HG02840 (cell line): ENCODE measurements around the gene RBMS1.
"Not testable (repeated sequence)": the region's sequence is repeated elsewhere in the genome, so short reads cannot be mapped to it uniquely, and the experiment has no call there.

Experiments
- ATAC-seq: cut with Tn5 transposase; IDR thresholded peaks from one replicate; pipeline ENCODE4 v1.9.1; 2021; ENCODE audit warnings: mild to moderate bottlenecking, moderate library complexity, moderate number of reproducible peaks; ENCODE audit not compliant: unreplicated experiment, low FRiP score

Gene RBMS1

DNA sequence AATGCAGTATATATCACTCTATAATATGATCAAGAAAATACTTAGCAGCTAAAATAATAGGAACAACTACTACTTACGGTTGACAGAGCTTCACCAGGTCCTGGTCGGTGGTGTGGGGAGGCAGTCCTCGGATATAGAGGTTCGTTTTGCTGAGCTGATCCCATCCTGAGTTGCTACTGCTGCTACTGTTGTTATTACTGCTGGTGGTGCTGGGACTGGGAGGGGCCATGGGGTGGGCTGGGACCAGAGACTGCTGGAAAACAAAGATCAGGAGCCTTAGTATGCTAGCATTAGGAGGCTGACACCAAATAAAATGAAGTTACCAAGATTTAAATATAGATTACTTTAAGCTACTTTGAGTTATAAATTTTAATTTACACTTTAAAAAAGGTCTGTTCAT is 126.5 kb downstream of the RBMS1 start:
- not testable (repeated sequence) for ATAC-seq

DNA sequence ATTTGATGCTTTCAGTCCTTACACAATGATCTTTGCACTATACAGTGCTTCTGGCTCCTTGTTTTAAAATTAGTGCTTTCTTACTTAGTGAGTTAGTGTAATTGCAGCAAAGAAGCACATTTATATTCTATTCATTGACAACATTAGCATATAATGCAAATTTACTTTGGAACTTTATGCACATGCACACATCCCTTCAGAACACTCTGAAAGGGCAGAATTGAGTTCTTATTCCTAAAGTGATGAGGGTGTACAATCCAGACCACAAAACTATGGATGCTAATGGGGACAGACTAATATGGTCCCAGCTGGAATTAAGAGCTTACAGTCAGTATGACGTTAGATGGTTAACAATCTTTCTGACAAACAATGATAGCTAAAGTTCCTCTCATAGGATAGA is 127.1 kb downstream of the RBMS1 start:
- no peak for ATAC-seq

DNA sequence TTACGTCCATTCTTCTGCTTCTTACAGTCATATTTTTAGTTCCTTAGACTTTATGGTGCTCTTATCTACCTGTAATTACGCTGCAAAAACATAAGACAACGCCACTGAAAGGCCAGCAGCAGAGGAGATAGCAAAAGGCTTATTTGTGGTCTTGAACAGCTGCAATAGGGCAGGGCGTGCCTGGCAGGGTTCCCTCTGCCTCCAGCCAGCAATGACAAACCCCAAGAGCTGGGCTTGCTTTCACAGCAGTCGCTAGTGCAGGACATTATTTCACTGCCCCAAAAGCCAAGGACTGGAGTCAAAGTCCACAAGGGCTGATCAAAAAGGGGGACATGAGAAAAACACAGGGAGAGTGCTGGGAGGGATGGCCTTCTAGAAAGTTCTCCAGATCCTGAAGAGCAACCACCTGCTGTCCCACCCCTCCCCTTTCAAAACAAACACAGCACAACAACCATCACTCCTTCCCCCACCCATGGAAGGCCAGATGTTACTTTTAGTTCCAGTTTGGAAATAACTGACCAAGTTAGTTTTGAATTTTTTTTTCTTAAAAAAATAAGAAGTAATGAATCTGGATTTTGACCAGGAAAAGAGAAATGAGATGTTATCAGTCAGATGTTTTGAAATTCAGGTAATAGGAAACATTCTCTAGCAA is 127.8 kb downstream of the RBMS1 start:
- ATAC-seq = no peak

DNA sequence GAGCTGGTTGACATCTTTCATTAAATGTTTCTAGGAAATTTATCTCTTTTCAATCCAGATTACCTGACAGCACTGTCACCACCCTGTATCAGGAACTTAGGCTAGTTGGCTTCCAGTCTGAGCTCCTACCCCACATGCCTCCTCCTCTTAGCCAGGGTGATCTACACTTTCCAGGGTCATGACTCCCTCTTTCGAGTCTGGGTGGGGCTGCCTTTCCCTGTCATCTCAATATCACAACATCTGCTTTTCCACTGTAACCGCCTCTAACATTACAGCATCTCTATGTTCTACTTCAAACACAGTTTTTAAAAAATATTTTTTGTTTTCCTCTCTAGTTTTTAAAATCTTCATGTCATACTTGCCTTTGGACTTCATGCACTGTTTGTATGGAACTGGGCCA is 129.2 kb downstream of the RBMS1 start:
- ATAC-seq = no peak

DNA sequence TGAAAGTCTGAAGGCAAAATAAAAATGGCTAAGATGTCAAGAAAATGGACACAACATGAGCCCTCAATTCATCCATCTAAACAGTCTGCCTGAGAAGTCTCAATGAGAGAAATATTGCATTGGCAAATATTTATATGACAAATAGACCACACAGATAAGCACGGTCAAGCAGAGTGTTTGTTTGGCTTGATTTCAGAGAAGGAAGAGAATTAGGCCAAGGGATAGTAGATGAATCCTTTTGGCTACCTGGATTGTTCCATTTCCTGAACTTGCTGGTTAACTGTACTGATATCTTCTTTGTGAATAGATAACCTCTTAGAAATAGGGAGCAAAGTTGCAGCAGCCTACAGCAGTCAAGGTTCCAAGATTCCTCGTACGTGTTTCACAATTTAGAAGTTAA is 129.6 kb downstream of the RBMS1 start:
- no peak for ATAC-seq

DNA sequence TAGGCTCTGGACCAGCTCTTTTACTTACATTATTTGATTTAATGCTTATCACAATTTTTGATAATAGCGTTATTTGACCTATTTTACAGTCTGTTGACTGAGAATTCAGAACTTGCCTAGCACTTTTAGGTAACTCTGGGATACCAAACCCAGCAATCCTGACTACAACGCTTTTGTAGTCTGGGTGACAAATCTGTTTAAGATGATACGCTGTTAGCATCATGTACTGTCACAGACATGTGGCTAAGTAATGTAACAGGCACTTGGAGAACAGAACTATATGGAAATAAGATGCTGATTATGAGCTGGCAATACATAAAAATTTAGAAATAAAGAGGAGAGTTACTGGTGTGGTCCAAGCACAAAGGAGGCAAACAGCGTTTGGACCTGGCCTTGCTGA is 130.6 kb downstream of the RBMS1 start:
- ATAC-seq = no peak

DNA sequence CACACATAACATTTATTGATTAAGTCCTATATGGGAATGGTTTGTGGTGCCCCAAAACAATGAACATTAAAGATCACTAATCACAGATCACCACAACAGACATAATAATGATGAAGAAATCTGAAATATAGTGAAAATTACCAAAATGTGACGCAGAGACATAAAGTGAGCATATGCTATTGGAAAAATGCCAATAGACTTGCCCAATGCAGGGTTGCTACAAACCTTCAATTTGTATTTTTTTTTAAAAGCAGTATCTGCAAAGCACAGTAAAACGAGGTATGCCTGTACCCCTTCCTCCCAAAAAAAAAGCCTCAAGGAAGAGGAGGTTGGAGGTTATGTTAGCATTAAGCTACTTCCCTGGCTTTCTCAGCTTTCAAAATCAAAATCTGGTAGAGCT is 131.1 kb downstream of the RBMS1 start:
- ATAC-seq = no peak

DNA sequence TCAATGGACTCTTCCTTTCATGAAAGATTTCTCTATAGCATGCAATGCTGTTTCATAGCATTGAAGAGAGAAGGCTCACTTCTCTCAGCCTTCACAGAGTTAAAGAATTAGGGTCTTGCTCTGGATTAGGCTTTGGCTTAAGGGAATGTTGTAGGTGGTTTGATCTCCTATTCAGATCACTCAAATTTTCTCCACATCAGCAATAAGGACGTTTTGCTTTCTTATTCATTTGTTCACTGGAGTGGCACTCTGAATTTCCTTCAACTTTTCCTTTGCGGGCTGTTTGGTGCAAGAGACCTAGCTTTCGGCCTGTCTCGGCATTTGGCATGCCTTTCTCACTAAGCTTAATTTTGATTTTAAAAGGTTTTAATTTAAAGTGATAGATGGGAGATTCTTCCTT is 131.6 kb downstream of the RBMS1 start:
- ATAC-seq = no peak

DNA sequence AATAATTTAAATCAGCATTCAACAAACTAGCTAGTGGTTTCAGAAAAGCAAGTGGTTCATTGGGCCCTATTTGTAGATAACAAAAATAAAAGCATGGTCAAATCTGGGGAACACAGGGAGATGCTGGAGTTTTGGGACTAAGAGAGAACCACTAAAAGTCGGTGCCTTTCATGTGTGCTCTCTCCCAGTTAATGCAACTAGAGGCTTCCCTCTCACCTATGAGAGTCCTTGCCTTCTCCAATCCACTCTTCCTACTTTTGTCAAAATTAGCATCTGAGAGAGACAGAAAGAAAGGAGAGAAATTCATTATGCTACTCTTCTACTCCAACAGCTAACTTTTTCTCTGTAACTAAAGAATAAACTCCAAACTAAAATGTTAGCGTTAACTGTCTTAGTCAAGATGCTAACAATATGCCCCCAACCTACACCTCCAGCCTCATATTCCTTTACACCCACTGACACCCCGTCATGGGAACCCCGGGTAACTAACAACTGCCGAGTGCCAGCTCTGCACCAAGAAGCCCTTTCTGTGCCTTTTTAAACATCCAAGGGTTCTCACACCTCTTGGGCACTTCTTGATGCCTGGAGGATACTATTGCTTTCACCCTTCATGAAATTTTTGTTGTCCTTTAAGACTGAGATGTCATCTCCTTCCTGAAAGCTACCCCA is 133.4 kb downstream of the RBMS1 start:
- no peak for ATAC-seq

DNA sequence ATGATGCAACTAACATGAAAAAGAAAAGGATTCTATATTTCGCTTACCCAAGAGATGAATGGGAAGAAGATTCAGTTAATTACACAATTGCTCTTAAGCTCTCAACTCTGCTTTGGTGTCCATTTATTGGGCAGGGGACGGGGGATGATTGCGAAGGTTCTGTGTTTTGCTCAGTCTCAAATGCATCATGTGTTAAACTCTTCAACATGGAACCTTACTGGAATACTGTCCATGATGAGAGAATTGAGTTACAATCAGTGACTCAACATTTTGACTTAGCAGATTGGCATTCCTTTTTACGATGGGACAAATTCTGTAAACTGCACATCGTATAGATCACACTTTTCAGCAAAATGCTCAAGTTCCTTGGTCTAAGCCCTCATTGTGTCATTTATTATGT is 135.6 kb downstream of the RBMS1 start:
- ATAC-seq = no peak

DNA sequence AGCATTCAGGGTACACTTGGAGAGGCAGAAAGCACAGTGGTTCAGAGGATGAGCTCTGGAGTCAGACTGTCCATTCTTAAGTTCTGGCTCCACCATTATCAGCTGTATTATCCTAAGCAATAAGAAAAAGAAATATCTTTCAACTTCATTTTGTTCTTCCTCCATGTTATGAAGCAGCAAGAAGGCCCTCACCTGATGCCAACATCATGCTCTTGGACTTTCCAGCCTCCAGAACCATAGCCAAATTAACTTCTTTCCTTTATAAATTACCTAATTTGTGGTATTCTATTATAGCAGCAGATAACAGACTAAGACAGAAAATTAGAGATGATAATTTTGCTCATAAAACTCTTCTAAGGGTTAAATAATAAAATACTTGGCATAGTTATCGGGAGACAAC is 137.1 kb downstream of the RBMS1 start:
- no peak for ATAC-seq

DNA sequence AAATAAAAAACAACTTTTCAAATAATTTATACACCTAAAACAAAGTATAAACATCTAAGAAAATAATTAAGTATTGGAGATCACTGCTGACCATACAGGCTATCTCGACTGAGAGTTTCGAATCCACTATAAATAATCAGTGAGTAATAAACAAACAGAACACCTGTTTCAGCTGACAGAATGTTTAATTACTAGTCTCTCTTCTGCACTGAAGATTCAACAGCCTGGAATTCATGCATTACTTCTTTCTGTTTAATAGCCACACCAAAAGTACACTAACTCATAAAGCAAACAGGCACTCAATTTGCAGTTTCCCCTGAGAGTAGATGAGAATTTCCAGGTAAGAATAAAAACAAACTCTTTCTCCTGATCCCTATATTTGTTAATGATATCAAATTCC is 138.5 kb downstream of the RBMS1 start:
- no peak for ATAC-seq

DNA sequence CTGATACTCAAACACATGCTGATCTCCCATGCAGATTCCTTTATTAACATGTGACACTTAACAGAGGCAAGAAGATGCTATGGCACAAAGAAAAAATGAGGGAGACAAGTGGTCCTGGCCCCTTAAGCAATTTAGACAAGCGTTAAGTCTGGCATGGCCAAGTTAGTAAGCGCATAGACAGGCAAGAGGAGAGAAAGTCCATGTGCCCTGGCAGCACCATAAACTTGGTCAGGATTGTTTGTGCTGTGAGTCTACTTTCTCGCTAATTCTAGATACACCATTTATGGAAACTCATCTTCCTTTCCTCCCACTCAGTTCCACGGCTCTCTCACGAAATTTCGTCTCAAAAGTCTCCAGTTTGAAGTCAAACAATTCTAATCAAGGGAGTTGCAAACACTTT is 138.9 kb downstream of the RBMS1 start:
- ATAC-seq = no peak

DNA sequence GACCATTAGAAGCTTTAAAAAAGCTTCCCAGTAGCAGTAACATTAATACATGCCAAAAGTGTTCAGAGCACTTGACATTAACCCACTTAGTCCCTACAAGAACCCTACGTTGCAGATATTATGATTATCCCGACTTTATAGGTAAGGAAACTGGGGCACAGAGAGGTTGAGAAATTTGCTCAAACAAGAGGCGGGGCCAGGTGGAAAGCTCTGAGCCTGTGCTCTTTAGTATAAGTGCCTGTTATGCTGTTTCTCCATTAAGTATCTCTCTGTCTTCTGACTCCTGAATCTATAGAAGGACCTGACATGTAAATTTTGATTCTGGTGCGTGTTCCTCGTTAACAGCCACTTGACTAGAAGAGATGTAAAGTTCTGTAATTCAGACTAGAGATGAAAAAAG is 139.8 kb downstream of the RBMS1 start:
- no peak for ATAC-seq

DNA sequence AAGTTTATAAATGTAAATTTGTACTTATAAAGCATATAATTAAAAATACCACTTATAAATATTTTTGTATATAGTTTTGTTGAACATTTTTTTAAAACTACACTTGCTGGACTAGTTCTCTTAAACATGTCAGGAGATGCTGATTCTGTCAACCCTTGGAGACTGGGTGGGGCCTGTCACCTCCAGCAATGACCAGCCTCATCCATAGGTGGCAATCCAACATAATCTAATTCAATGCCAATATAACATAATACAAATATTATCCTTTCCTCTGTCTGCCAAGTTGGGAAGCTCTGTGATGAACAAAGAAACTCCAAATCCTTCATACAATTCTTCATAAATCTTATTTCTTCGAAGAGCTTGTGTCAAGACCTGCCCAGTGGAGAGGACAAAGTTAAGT is 140.4 kb downstream of the RBMS1 start:
- no peak for ATAC-seq

DNA sequence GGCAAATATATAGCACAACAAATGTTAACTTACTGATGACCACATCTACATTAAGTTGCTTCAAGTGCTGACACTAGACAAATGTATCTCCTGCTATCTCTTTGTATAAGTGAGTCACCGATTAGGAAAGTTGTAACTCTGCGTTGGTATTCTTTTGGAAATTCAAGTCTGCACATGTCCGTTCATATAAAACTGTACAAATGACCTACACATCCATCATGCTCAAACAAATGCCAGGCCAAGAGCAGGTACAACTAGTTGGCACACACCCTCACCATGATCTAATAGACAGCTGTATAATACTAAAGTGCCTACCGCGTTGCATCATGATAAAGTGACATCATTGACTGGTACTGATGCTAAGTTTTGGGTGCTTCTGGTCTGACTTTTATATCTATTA is 141.1 kb downstream of the RBMS1 start:
- ATAC-seq = no peak

DNA sequence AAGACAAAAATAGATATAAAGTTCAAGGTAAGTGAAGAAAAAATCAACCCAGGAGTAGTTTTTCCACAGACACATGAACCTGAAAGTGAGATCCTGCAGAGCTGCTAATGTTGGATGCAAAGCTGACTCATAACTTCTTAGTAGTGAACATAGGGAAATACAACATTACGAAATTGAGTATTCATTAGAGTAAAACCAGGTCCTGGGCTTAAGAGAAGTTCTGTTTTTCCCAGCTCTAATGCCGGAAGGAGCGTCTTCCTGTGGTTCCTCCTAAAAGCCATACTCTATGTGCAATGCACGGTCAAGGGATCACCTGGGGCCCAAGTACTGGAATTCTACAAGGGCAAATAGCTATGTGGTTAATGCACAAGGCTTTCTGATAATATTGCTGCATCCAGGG is 141.7 kb downstream of the RBMS1 start:
- ATAC-seq = no peak

DNA sequence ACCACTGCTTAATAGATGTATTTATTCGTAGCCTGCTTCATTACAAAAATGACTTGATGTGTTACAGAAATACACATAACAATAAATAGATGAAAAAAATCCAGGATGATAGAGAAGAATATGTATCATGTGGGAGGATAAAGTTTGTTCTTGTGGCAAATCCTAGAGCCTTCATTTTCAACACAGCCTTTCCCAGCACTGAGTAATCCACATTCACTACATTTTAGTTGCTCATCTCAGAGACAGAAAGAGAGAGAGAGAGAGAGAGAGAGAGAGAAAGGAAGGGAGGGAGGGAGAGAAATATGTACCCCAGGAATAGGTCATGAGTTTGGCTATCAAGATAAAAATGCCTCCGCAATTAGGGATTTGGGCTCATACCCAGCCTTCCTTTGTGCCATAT is 144.3 kb downstream of the RBMS1 start:
- ATAC-seq = no peak

DNA sequence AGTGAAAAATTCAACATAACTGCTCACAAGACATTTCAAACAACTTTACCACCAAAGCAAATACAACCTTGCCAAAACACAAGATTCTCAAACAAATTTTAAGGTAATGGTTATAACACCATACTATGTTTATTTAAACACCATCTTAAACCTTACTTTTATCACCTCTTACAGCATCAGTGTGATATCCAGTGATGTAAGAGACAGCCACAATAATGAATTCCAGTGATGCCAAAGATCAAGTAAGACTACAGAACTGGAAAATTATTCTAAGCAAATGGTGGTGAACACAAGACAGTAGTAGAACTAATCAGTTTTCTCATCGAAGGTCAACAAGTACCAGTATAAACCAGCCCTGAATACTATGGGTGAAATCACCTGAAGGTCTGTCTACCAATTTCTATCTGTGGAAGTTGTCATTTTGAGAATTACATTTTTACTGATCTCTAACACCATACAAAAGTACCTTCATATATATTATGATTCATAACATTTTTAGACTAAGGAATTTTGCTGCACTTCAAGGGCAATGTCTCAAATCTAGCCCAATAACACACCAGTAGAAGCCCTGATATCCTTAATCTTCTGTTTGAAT is 146.2 kb downstream of the RBMS1 start:
- ATAC-seq = no peak

DNA sequence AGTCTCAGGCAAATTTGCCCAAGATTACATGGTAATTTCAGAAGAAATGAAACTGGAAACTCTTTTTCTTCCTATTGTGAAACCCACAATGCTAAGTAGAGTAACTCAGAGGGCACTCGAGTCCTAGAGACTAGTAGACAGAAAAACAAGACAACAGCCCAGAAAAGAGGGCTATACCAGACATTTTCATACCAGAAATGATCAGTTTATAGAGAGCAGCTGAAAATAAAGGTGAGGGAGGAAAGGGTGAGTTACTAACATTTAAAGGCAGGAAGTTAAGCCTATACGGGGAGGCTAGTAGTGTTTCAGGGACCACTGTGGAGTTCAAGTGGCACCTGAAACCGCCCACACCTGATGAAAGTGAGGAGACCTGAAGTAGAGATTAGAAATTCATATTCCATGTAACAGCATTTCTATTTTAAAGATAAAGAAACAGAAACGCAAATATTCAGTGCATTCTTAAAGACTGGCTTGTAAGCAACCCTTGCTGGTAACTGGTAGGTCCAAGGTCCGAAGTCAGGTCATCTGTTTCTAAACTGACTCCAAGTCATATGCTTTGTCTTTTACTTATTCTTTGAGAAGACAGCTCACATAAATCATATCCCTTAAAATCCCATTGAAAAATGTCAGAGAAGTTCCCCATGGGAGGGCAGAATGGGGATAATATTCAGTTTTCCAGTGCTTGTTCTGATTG is 148.4 kb downstream of the RBMS1 start:
- ATAC-seq = no peak

DNA sequence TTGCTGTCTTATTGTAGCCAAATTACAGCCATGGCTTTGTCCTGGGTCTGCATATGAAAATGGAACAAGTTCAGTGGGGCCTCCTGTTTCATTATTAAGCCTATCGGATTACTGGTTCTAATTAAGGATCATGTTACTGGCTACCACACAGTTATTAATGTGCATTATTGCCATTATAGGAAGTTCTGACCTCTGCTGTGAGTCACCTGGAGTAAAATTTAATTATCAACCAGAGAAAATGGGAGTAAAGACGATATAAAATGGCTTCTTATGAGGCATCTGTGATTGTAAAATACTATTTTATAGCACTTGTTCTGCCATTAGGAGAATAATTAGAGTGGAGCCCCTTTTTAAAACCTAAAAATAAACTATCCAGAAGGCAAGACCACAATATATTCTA is 150.2 kb downstream of the RBMS1 start:
- ATAC-seq = no peak

DNA sequence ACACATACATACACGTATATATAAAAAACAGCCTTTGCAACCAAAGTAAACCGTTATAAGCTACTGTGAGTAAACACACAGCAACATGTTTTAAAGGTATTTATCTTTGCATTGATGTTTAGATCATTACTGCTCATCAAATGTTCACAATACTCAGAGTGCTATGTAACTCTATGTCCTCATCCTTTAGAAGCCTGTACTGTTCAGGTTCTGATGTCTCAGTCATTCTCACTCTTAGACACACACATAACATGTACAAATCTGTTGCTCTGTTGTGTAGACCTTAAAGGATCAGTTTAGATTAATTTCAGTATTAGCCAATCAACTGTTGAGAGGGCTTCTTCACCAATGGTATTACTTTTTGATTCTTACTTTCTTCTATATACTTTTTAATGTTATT is 153.9 kb downstream of the RBMS1 start:
- ATAC-seq = no peak
